Measurements from ENCODE around the gene DSC2.
"Not testable (repeated sequence)": the region's sequence is repeated elsewhere in the genome, so short reads cannot be mapped to it uniquely, and the experiment has no call there.

DSC2 gene

DNA sequence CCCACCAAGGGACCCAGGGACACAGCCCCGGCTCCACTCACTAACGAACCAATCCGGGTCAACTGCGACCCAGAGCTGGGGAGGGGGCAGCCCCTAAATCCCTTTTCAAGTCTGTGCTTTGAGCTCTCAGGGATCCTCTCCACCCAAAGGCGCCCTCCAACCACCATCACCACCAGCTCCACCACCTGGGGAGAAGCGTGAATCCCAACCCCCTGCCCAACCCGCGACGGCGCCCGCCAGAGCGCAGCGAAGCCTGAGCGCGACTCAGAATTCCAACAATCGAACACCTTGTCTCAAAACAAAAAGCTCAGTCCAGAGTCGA is 60.2 kb downstream of the DSC2 start:
- no peak for DNase-seq

DNA sequence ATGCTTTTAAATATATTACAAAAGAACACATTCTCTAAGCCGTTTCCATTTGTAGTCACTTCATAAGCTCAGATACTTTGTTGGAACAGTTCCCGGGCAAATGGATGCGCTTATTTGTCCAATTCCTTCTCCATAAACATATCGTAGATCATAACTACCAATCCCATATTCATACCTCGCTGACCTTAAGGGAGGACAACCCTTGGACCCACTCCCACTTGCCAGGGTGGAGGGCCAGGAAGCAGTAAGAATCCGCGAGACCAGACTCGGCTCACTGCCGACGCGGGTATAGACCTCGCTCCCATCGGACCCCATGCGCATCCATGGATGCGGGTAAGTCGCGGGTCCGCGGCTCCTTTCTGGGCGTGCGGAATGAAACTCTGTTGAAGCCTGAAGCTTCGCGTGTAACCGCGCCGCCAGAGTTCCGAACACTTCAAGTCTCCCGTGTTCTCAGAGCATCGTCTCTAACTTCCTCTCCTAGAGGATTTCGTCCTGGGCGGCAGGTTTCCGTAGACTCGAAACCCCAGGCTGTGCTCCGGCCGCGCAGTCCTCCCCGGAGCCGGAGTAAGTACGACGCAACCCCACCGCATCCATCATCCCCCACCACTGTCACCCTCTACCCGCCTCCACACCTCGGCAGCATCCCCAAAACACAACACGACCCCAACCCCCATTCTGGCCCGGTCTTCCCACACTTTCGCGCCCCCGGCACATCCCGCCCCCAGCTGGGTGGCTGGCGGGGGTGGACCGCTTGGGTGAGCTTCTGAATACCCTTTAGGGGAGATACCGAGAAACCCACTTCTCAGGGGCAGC is 60.7 kb downstream of the DSC2 start:
- no peak for DNase-seq

DNA sequence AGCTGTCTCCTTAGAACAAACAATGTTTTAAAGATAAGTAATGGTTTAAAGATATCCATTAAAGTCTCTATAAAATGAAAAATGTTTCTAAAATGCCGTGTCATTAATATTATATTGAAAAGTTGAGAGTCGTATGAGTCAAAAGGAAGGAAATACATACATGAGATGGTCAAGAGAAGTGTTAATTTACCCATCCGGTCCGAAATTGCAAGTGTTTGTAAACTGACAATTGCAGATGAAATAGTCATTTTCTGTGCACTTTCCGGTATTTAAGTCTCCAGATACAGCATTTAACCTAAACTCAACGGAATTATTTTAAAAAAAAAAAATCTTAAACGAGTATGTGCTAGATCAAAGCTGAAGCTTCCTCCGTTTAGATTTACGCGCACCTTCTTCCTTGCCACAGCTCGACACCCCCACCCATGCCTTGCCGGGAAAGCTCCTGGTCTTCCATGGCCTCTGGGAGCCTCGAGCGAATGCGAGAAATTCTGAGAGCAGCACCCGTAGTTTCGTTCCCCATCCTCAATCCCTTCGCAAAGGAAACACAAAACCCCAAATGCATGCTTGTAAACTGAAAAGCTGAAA is 61.4 kb downstream of the DSC2 start:
- DNase-seq: no peak

DNA sequence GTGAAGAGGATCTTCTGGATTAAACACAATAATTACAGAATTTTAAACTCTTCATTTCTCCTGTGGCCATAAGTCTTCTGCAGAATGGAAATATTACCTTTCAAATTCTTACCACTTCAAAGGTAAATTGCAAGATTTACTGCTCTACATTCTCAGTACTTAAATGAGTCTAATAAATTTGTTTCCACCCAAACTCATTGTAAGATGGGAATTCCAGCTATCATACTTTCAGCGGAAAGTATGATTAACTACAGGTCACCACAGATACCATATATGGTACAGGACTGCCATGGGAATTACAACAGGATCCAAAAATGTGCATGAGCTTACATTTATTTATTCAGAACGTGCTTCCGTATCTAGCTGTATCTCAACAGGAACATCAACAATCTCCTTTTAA is 62.8 kb downstream of the DSC2 start:
- no peak for DNase-seq

DNA sequence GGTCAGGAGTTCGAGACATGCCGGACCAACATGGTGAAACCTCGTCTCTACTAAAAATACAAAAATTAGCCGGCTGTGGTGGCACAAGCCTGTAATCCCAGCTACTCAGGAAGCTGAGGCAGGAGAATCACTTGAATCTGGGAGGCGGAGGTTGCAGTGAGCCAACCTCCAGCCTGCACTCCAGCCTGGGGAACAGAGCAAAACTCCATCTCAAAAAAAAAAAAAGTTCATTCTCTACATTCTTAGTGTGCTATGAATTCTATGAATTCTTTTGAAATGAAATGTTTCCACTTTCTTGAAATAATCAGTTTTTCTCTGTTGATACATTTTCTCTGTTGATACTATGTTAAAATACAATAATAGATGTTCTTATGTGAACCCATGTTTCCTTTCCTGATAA is 64.5 kb downstream of the DSC2 start:
- not testable (repeated sequence) for DNase-seq

DNA sequence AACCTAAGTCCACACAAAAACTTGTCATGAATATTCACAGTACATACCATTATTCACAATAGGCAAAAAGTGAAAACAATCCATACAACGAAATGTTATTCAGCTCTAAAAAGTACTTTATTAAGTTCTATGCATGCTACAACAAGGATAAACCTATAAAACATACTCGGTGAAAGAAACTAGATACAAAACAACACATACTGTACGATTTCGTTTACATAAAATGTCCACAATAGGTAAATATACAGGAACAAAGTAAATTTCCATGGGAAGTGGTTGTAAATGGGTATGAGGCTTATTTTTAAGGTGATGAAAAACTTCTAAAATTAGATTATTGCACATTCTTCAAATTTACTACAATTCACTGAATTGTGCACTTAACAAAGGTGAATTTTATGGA is 67.7 kb downstream of the DSC2 start:
- DNase-seq: no peak

DNA sequence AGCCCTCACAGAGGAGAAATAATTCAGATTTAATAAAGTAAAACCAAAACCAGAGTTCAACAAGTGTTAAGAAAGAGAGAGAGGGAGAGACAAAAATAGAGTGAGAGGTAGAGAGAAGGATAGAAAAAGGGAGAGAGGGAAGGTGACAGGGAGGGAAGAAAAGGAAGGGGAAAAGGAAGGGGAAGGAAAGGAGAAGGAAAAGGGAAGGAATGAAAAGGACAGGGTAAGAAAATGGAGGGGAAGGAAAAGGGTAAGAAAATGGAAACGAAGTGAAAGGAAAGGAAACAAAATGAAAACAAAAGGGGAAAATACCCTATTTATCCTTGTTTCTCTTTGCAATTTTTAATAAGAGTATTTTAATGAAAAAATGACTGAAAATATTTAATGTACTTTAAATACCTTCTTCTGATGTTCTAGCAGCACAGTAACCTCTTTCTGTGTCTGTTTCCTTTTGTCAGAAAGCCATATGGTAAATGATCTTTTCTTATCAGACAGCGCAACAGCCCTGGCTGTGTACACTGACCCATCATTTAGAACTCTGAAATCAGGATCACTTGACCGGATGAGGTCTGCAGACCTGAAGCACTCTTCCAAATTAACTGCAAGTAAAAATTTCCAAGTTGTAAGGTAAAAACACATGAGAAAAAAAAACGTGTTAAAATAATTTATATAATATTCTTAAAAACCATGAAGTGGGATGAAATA is 71.5 kb downstream of the DSC2 start:
- DNase-seq: no peak

DNA sequence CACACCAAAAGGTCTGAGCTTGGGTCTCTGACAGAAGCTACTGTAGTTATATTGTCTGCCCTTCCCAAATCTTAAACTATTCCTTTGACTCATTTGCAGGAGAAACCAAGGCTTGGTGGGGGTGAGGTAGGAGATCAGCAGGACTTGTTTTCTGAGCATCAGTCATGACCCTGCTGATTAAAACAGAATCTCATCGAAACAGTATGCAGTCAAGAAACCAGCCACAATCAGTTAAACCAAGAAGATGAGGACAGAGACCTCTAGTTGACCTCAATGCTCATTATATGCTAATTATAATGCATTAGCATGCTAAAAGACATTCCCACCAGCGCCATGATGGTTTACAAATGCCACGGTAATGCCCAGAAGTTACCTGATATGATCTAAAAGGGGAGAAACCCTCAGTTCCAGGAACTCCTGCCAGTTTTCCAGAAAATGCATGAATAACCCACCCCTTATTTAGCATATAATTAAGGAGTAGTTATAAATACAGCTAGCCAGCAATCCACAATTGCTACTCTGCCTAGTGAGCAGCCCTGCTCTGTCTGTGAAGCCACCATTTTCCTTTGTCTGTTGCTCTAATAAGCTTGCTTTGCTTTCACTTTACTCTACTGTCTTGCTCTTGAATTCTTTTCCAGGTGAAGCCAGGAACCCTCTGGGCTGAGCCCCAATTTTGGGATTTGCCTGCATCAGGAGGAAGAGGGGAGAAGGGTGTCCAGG is 86.3 kb downstream of the DSC2 start:
- DNase-seq: no peak

DNA sequence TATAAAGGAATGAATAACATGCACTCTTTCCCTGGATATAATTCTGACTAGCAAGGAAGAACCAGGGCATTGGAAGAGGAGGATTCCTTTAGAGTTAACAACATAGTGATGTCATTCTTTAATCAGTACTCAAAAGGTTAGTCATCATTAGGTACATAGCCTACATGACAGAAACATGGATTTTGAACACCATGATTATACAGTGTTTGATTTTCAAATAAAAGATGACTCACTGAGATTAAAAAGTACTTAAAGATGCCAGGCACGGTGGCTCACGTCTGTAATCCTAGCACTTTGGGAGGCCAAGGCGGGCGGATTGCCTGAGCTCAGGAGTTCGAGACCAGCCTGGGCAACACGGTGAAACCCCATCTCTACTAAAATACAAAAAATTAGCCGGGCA is 90.8 kb downstream of the DSC2 start:
- not testable (repeated sequence) for DNase-seq

DNA sequence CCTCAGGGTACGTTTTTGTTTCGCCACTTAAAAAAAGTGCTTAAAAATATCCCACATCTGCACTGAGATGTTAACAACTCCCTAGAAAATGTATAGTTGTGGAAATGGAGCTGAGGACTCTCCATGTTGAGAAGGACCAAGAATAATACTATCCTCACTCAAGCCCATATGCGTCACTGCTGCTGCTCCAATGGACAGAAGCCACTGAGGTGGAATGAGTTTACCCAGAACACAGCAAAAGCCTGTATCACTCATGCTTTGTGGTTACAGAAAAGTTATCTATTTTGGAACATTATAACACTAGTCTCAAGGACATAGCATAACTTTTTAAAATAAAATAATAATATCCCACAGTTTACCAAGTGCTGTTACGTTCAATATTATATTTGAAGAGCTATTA is 91.6 kb downstream of the DSC2 start:
- no peak for DNase-seq
